Activated naive CD4-positive, alpha-beta T cell treated with anti-CD3 and anti-CD28 coated beads for 36 hours (primary cell): ENCODE measurements around the gene FRY. TPM values are rescaled to one million over a fixed set of nuclear protein-coding genes. Genes with fewer than 3 reads are reported as not detected.

Source experiments
- CTCF ChIA-PET: fragments of 350-600 bp; sonication (Branson Sonifier 250); formaldehyde crosslinking; loops from one replicate; lab custom pipeline; 2021; ENCODE audit warnings: antibody characterized with exemption; lab: Charles Lee
- DNase-seq: peaks from one replicate; pipeline ENCODE4 v3.0.0-alpha.2; 2020
- H3K27ac Mint-ChIP-seq: one replicate; pipeline ENCODE4 v1.8.0; 2021; ENCODE audit warnings: mild to moderate bottlenecking, mixed read lengths
- H3K27me3 Mint-ChIP-seq: one replicate; pipeline ENCODE4 v1.8.0; 2021; ENCODE audit warnings: low read depth, mixed read lengths
- H3K36me3 Mint-ChIP-seq: one replicate; pipeline ENCODE4 v1.8.0; 2021; ENCODE audit warnings: low read depth, mixed read lengths
- H3K4me1 Mint-ChIP-seq: one replicate; pipeline ENCODE4 v1.8.0; 2021; ENCODE audit warnings: low read depth, mixed read lengths
- H3K4me3 Mint-ChIP-seq: one replicate; pipeline ENCODE4 v1.8.0; 2021; ENCODE audit warnings: mild to moderate bottlenecking, moderate library complexity, mixed read lengths
- H3K9me3 Mint-ChIP-seq: one replicate; pipeline ENCODE4 v1.8.0; 2021; ENCODE audit warnings: mixed read lengths
- intact Hi-C: fragments of 100-400 bp; cut with micrococcal nuclease; formaldehyde crosslinking; loops from one replicate; pipeline ENCODE4 v1.15.1; 2023
- total RNA-seq, 2 experiments: library from RNA; stranded (reverse); gene quantifications; one replicate each; pipeline ENCODE4 v1.2.3, GENCODE V29; 2021

Gene FRY
- total RNA-seq, 2 experiments from 2014 or later = 7.3 to 7.8 TPM

DNA sequence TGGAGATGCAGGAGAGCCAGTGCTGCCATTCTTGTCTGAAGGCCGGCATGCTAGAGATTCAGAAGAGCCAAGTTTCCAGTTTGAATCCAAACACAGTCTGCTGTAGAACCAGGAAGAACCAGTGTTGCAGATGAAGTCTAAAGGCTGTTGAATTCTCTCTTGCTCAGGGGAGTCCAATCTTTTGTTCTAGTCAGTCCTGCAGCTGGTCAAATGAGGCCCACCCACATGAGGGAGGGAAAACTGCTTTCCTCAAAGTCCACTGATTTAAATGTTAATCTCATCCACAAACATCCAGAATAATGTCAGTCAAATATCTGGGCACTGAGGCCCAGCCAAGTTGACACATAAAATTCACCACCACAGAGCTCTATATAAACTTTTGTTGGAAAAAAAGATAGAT is 136.6 kb downstream of the FRY start:
- peaks cover 2% of the 10 kb centered on the region for H3K36me3 Mint-ChIP-seq
- CTCF ChIA-PET = interaction anchor here (0.5 kb wide), 1 partner anchor 258 kb away, joined by 3 read pairs; no protein-coding TSS in a partner anchor
- H3K27me3 Mint-ChIP-seq = no peaks in the 10 kb centered on the region
- H3K4me1 Mint-ChIP-seq = no peaks in the 10 kb centered on the region
- H3K9me3 Mint-ChIP-seq = no peaks in the 10 kb centered on the region
- no peak overlapping the region for H3K27ac Mint-ChIP-seq
- no peak for DNase-seq
- intact Hi-C loops = no loop called here
- no peak overlapping the region for H3K4me3 Mint-ChIP-seq

DNA sequence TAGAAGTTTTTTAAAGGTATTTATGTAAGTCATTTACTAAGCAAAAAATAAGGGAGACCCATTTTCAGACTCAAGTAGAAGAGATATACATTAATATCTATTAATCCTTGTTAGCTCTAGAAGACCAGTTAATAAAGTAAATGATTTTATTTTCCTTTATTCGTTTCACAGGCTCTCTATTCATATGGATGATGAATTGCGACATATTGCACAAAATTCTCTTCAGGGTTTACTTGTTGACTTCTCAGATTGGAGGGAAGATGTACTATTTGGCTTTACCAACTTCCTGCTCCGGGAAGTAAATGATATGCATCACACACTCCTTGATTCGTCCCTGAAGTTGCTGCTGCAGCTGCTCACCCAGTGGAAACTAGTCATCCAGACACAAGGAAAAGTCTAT is 139.3 kb downstream of the FRY start:
- CTCF ChIA-PET = no interaction called here
- H3K4me3 Mint-ChIP-seq = no peak overlapping the region
- no peak overlapping the region for H3K27ac Mint-ChIP-seq
- no peaks in the 10 kb centered on the region for H3K4me1 Mint-ChIP-seq
- H3K36me3 Mint-ChIP-seq = peaks cover 2% of the 10 kb centered on the region
- no peak for DNase-seq
- peaks cover 2% of the 10 kb centered on the region for H3K27me3 Mint-ChIP-seq
- no peaks in the 10 kb centered on the region for H3K9me3 Mint-ChIP-seq
- intact Hi-C loops = no loop called here

GRCh38 chr13:32173881-32174280 is 142.3 kb downstream of the FRY start:
- Mint-ChIP-seq H3K36me3 (peaks cover 2% of the 10 kb centered on the region), H3K4me1 (no peaks in the 10 kb centered on the region), H3K4me3 (no peak overlapping the region), H3K27ac (no peak overlapping the region), H3K27me3 (peaks cover 2% of the 10 kb centered on the region), H3K9me3 (no peaks in the 10 kb centered on the region)
- intact Hi-C loops = no loop called here
- no peak for DNase-seq
- CTCF ChIA-PET = no interaction called here

DNA sequence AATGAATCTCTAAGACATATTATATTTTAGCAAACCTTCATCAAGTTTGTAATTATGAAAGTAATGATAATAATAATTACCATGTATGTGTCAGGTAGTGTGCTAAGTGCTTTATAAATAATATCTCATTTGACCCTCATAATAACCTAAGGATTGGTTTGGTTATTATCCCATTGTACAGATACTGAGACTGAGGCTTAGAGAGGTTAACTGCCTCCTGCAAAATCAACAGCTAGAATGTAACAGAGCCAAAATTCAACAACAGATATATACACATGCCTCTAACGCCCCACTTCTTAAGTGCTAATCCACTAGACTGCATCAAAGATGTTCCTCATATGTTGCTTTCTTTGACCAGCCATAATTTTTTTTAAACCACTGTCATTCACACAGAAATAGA is 142.8 kb downstream of the FRY start:
- Mint-ChIP-seq H3K4me1 (no peaks in the 10 kb centered on the region), H3K27ac (no peak overlapping the region), H3K4me3 (no peak overlapping the region), H3K9me3 (no peaks in the 10 kb centered on the region), H3K27me3 (peaks cover 2% of the 10 kb centered on the region), H3K36me3 (peaks cover 2% of the 10 kb centered on the region)
- DNase-seq = no peak
- intact Hi-C loops = no loop called here
- CTCF ChIA-PET = no interaction called here

DNA sequence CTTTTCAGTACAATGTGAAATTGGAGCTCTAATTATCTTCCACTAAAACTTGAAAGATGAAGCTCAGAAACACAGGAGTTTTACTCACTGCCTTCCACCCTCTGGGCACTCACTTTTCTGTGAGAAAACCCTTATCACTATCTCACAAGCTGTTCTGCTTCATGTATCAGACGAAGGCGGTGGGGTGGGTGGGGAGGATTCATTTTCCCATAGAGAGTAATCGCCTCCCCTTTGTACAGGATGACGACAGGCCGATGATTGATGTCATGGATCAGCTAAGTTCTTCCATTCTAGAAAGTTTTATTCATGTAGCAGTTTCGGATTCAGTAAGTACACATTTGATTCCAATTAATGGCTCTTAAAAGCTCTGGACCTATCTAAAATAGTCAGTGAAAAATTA is 143.7 kb downstream of the FRY start:
- DNase-seq = no peak
- Mint-ChIP-seq H3K4me3 (no peak overlapping the region), H3K9me3 (no peaks in the 10 kb centered on the region), H3K36me3 (peaks cover 2% of the 10 kb centered on the region), H3K27me3 (peaks cover 2% of the 10 kb centered on the region), H3K27ac (no peak overlapping the region), H3K4me1 (no peaks in the 10 kb centered on the region)
- intact Hi-C loops = no loop called here
- CTCF ChIA-PET = no interaction called here

- H3K4me1 Mint-ChIP-seq = no peaks in the 10 kb centered on the region
- CTCF ChIA-PET = interaction anchor here (1.5 kb wide), 1 partner anchor 11 kb away, joined by 8 read pairs; no protein-coding TSS in a partner anchor
- no peak overlapping the region for H3K27ac Mint-ChIP-seq
- H3K36me3 Mint-ChIP-seq = peaks cover 2% of the 10 kb centered on the region
- intact Hi-C loops = no loop called here
- H3K27me3 Mint-ChIP-seq = peaks cover 2% of the 10 kb centered on the region
- no peaks in the 10 kb centered on the region for H3K9me3 Mint-ChIP-seq
- no peak for DNase-seq
- H3K4me3 Mint-ChIP-seq = no peak overlapping the region
Observed at GRCh38 chr13:32175943-32176342, 144.4 kb downstream of the FRY start.

DNA sequence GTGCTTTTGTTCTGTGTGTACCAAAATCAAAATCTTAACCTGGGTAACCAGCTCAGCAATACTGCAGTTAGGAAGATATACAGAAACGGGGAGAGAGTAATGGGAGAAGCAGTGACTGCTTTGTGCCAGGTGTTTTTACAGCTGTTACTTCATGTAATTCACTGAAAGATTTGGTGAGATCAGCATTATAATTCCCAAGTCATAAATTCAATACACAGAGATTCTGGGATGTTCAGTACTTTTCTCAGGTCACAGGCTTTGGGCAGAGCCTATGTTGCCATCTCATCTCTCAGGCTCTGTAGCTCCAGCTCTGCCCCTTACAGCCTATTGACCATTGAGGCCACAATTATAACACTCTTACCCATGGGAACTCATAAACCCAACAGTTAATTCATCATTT is 145.1 kb downstream of the FRY start:
- no peak overlapping the region for H3K4me3 Mint-ChIP-seq
- H3K4me1 Mint-ChIP-seq = no peaks in the 10 kb centered on the region
- intact Hi-C loops = no loop called here
- CTCF ChIA-PET = interaction anchor here (1.5 kb wide), 1 partner anchor 12 kb away, joined by 8 read pairs; no protein-coding TSS in a partner anchor
- peaks cover 2% of the 10 kb centered on the region for H3K36me3 Mint-ChIP-seq
- no peaks in the 10 kb centered on the region for H3K9me3 Mint-ChIP-seq
- no peak for DNase-seq
- H3K27me3 Mint-ChIP-seq = peaks cover 2% of the 10 kb centered on the region
- no peak overlapping the region for H3K27ac Mint-ChIP-seq

DNA sequence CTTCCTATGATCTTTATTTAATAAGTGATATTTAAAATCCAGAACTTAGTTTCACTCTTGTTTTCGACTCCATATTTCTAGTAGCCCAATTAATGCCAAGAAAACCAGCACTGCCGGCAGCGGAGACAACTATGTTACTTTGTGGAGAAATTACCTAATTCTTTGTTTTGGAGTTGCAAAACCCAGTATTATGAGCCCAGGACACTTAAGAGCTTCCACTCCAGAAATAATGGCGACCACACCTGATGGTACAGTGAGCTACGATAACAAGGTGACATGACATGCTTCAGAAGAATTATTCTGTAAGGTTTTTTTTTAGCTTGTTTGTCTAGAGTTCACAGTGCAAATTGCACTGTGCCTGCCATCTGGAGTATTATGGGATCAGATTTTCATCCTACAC is 147.2 kb downstream of the FRY start:
- CTCF ChIA-PET = no interaction called here
- H3K27ac Mint-ChIP-seq = no peak overlapping the region
- no peaks in the 10 kb centered on the region for H3K9me3 Mint-ChIP-seq
- H3K36me3 Mint-ChIP-seq = peaks cover 3% of the 10 kb centered on the region
- intact Hi-C loops = no loop called here
- H3K4me1 Mint-ChIP-seq = no peaks in the 10 kb centered on the region
- no peaks in the 10 kb centered on the region for H3K27me3 Mint-ChIP-seq
- DNase-seq = no peak
- H3K4me3 Mint-ChIP-seq = no peak overlapping the region

DNA sequence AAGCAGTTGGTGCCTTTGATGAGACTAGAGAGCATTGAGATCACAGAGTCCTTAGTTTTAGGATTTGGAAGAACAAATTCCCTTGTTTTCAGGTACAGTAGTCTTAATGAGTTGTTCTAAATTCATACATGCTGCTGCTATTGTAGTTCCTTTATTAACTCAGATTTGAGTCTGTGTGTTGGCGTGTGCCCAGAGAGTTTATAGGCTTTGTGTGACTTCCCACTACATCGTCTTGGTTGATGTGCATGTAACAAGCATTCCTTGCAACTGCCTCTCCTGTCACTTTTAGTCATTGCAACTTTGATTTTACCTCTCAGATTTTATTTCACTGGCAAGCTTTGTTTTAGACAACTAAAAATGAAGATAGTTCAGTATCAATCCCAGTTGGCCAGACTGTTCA is 148.1 kb downstream of the FRY start:
- no peak for DNase-seq
- H3K9me3 Mint-ChIP-seq = no peaks in the 10 kb centered on the region
- no peak overlapping the region for H3K4me3 Mint-ChIP-seq
- no peaks in the 10 kb centered on the region for H3K4me1 Mint-ChIP-seq
- H3K36me3 Mint-ChIP-seq = peaks cover 5% of the 10 kb centered on the region
- no peaks in the 10 kb centered on the region for H3K27me3 Mint-ChIP-seq
- CTCF ChIA-PET = no interaction called here
- intact Hi-C loops = no loop called here
- no peak overlapping the region for H3K27ac Mint-ChIP-seq

DNA sequence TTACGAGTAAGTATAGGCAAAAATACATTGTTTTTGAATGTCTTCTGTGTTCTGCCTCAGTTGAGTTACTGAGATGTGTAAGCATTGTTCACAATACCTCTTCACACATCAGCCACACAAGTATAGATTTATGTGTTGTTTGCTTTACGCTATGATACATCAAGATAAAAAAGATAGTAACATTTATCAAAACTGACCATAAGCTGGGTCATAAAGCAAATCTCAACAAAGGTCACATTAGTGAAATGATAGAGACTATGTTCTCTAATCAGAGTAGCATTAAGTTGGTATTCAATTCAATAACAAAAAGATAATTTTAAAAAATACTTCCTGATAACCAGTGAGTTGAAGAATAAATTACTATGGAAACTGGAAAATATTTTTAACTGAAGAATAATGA is 156.1 kb downstream of the FRY start:
- Mint-ChIP-seq H3K36me3 (peaks cover 3% of the 10 kb centered on the region), H3K4me1 (no peaks in the 10 kb centered on the region), H3K27me3 (no peaks in the 10 kb centered on the region), H3K4me3 (no peak overlapping the region), H3K9me3 (no peaks in the 10 kb centered on the region), H3K27ac (no peak overlapping the region)
- CTCF ChIA-PET = no interaction called here
- DNase-seq = no peak
- intact Hi-C loops = no loop called here

- no peaks in the 10 kb centered on the region for H3K36me3 Mint-ChIP-seq
- no peak overlapping the region for H3K4me3 Mint-ChIP-seq
- DNase-seq = no peak
- no peaks in the 10 kb centered on the region for H3K4me1 Mint-ChIP-seq
- no peaks in the 10 kb centered on the region for H3K9me3 Mint-ChIP-seq
- CTCF ChIA-PET = no interaction called here
- no peak overlapping the region for H3K27ac Mint-ChIP-seq
- H3K27me3 Mint-ChIP-seq = no peaks in the 10 kb centered on the region
- intact Hi-C loops = no loop called here
Observed at GRCh38 chr13:32191452-32191998, 160.0 kb downstream of the FRY start.

DNA sequence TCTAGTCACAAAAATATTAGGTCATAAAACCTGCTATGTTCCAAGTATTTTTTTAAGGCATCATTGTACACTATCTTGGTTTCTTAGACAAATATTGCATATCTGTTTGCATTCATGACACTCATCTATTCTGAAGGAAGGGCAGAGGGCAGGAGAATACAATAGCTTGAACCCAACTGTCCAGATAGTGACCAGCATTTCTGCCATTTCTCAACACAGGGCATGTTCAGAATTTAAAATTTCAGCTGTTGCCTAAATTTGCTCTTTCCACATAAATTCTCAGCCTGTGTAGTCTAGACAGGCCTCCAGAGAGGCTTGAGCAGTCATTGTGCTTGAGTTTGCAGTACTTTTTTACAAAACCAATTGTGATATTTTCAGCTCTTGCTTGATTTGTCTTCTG is 164.1 kb downstream of the FRY start:
- Mint-ChIP-seq H3K27me3 (no peaks in the 10 kb centered on the region), H3K9me3 (no peaks in the 10 kb centered on the region), H3K4me3 (no peak overlapping the region), H3K36me3 (no peaks in the 10 kb centered on the region), H3K4me1 (no peaks in the 10 kb centered on the region), H3K27ac (no peak overlapping the region)
- intact Hi-C loops = no loop called here
- no peak for DNase-seq
- CTCF ChIA-PET = interaction anchor here (0.6 kb wide), 1 partner anchor 335 kb away, joined by 4 read pairs; no protein-coding TSS in a partner anchor

- DNase-seq = no peak
- Mint-ChIP-seq H3K9me3 (no peaks in the 10 kb centered on the region), H3K36me3 (no peaks in the 10 kb centered on the region), H3K4me3 (no peak overlapping the region), H3K27ac (no peak overlapping the region), H3K27me3 (no peaks in the 10 kb centered on the region), H3K4me1 (no peaks in the 10 kb centered on the region)
- CTCF ChIA-PET = no interaction called here
- intact Hi-C loops = no loop called here
Observed at GRCh38 chr13:32199168-32199567, 167.6 kb downstream of the FRY start.
